HG02763 (cell line): Measurements from ENCODE around the gene GOLGA6C.
"Not testable (repeated sequence)": the region's sequence is repeated elsewhere in the genome, so short reads cannot be mapped to it uniquely, and the experiment has no call there.

Source experiments
- ATAC-seq: cut with Tn5 transposase; IDR thresholded peaks from one replicate; pipeline ENCODE4 v1.9.1; 2021; ENCODE audit warnings: mild to moderate bottlenecking, moderate library complexity; ENCODE audit not compliant: unreplicated experiment

GOLGA6C gene

DNA sequence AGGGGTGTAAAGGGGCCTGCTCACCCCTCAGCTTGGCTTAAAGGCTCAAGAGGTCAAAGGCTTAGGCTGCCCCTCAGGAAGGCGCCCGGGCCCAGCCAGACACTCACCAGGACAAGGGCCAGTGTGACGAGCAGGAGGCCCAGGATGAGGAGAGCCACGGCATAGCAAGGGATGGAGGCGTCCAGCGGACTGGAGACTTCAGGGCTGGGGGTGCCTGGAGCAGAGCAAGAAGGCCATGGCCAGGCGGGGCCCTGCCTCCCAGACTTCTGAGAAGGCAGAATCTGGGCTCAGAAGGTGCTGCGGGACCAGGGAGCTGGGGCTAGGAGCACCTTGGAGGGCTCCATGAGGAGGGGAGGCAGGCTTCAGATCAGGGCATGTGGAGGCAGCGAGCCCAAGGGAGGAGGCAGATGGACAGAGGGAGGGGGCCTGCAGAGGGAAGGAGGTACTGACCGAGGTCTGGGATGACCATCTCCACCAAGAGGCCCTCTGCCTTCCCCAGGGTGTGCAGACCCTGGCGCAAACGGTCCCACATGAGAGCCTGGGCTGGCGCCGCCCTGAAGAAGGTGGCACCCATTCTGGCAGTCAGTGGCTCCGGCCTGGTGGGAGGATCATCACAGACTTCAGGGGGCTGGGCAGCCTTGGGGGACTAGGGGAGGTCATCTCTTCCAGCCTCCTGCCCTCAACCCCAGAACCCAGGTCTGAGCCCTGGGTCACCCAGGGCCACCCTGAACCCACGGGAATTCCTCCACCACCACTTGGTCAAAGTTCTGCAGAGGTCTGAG, 32.0 kb upstream of the GOLGA6C start:
- no peak for ATAC-seq

DNA sequence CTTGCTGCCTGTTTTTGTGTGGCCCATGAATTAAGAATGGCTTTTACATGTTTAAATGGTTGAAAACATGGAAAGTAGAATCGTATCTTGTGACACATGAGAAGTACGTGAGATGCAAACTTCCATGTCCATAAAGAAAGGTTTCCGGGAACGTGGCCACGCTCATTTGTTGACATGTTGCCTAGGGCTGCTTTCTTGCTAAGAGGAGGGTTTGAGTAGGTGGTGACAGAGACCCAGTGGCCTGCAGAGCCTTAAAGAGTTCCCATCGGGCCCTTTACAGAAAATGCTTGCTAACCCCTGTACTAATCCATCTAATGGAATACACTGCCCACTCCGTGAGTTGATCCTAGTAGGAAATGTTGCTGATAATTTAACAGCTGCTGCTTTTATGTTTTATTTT, 31.0 kb upstream of the GOLGA6C start:
- not testable (repeated sequence) for ATAC-seq

DNA sequence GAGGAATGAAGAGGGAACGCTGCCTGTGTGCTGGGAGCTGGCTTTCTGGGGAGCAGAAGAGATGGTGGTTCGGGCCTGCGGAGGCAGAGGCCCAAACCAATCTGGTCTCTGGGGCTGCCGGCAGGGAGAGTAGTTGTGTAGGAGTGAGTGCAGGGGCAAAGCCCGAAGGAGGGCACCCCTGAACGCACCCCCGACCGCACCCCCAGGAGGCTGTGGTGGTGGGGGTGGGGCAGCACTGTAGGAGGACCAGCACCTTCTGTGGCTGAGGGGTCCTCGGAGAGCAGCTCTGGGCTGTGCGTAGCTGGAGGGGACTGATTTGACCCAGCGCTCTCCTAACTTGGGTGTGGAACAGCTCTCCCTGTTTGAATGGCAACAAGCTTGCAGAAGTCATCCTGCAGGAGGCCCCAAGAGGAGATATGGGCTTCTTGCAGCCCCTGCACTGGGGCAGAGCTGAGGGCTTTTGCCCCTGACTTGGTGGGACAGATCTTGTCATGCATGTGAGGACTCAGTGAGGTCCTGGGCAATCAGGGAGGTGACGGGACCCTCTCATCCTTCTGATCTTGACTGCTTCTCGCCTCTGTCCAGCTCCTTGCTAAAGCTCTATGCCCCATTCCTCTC, 30.4 kb upstream of the GOLGA6C start:
- no peak for ATAC-seq

DNA sequence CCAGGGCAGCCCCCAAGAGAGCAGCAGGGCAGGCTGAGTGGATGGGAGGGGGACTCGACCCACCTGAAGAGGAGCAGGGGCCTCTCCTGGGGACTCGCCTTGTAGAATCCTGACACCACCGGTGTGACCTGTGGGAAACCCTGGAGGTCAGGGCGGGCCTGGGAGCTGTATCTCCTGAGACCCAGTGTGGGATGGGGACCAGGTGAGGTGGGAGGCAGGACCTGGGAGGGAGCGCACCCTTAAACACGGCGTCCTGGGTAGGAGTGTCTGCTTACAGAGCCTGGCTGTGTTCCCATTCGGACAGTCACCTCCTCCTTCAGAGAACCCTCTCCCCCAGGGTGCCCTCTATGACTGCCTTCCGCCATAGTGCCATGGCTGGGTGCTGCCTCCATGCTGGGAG, 29.3 kb upstream of the GOLGA6C start:
- ATAC-seq = no peak

DNA sequence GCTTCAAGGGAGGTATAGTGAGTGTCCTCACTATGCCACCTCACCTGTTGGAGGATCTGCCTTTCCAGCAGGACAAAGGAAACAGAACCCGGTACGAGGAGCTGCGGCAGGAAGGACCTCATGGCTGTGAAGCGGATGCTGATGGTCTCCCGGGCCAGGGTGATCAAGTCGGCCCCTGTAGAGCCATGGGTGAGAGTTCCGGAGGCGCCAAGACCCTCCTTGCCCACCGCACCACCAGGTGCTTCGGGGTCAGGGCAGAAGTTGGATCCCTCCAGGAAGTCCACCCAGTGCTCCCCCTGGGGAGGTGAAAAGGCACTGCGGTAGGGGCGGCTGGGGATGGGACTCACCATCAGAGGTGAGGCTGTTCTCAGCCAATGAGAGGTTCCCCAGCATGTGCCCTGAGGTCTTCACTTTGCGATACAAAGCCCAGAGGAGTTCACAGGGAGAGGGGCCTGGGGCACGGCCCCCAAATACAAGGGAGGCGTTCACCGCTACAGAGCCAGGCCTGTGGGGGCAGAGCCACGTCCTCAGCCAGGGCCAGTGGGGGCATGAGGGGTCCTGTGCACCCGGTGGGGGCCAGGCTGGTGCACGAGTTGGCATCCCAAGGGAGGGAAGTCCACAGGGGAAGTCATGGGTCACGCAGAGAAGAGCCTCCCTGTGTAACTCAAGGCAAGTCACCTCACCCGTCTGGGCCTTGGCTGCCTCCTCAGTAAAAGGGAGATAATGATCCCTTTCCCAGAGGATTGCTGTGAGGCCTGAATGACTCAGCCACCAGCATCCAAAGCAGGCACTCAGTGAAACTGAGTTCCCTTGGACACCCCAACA, 28.7 kb upstream of the GOLGA6C start:
- no peak for ATAC-seq

DNA sequence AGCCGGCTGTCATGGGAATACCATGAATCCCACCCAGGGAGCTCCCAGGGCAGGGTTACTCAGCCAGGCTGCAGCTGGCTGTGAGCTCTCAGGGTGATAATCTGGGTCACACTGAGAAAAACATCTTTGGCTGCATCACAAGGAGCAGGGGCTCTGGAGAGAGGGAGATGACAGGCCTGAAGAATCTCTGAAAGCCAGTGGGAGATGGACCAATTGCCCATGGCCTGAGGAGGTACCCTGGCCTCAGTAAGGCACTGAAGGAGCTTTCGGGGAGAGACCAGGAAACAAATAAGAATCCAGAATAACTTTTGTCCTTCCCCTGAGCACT, 28.2 kb upstream of the GOLGA6C start:
- no peak for ATAC-seq

DNA sequence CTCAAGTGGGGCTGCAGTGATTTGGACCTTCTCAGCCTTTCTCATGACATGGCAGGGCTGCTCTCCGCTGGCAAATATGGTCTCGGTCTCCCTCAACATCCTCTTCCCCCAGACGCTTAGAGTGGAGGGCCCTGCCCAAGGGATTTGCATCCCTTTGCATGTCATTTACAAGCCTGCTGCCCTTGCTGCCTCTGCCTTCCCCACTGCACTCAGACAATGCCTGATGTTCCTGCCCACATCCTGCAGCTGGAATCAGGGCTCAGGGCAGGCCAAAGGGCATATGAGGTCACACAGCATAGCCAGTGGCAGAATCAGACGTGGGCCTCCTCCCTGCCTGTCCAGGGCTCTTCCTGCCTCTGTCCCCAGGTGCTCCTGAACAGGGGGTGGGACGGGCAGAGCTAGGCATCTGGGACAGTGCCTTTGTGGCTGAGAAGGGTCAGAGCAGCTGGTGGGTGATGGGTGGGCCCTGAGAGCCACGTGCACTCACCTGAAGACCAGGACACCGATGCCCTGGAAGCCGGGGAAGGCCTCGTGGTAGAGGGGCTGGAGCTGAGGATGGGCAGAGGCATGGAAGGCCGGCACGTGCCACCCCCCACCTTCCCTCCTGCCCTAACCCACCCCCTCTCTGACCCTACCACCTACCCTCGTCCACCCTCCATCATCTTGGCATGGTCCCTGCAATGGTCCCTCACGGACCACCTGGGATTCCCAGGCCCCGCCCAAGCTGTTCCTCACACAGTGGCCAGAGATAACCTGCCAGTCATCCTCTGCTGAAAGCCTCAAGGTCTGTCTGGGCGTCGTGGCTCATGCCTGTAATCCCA, 27.4 kb upstream of the GOLGA6C start:
- ATAC-seq = no peak

DNA sequence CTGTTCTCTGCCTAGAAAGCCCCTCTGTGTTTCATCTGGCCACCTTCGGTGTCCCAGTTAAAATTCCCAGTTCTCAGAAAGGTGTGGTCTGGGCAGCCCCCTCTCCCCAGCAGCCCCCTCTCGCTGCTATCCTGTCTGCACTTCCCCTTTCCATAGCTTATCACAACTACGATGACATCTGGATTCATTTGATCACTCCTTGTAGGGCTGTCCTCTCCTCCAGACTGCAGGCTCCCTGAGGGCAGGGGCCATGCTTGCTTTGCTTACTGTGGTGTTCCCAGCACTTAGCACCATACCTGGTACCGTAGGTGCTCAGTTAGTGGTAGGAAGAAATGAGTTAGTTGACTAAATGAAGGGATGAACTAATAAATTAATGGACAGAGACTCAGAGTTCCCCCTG, 26.3 kb upstream of the GOLGA6C start:
- no peak for ATAC-seq

DNA sequence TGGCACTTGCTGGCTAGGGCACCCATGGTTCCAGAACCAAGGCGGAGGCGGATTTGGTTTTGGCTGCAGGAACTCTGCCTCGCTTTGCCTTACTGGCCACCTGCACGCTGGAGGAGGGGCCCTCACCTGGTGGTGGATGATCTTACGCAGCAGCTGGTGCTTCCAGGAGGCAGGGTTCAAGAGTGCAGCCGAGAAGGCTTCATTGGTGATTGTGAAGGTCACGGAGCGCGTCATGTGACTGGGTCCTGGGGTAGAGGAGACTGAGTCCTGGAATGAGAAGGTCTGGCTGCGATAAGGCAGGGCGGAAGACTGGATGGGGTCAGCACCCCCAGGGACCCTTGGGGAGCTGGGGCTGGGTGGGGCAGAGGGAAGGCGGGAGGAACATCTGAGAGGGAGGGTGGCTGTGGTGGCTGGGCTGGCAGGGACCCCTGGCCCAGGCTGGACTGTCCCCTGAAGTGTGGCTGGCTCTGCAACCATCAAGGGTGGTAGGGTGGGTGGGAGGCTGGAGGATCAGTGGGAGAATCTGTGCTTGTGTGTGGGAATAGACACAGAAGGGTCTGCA, 25.8 kb upstream of the GOLGA6C start:
- ATAC-seq = no peak

DNA sequence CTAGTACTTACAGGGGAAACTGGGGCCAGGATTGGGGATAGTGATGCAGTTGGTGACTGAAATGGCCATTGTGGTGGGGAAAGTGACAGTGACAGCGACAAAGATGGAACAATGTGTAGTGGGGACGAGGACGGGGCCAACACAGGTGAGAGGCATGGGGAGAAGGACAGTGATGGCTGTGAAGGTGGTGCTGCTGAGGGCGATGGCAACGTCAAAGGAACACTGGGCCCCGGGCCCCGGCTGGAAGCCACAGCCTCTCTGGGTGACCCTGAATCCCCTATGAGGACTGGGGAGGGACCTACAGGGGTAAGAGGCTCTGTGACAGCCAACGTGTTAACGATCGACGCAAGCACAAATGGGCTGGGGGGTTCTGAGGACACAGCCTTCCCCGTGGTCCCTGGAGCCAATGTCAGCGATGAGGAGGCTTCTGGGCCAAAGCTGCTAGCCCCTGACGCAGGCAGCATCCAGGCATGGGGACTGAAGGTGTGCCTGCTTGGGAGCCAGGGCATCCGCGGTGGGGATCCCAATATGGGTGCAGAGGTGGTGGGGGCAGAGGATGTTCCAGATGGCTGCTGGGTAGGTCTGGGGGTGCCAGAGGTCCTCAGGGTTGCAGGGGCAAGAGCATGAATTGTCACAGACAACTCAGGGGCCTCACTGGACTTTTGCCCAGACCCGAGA, 25.2 kb upstream of the GOLGA6C start:
- ATAC-seq = no peak

DNA sequence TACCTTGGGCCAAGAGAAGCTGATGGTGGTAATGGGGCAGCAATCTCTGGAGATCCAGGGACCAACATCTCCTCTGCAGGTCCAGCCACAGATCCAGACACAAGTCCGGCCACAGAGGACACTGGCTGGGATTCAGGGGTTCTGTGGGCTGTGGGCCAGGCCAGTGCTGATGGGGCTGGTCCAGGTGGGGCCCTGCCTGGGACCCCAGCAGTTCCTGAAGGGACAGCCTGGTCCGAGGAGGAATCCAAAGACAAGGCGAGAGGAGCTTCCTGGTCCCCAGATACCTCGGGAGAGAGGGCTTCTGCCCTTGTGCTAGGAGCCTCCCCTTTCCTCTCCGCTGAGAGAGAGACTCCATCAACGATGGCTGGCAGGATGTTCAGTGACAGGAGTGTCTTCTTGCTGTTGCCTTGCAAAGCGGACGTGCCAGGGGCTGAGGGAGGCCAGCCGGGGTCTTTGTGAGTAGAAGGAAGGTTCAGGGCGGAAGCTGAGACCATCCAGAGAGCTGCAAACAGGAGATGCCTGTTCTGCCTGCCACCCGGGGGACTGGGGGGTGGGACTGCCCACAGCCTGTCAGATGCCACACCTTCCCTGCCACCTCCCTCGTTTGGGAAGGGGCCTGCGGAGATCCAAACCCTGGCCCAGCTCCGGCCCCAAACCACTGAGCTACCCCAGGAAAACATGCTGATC, 24.5 kb upstream of the GOLGA6C start:
- no peak for ATAC-seq

DNA sequence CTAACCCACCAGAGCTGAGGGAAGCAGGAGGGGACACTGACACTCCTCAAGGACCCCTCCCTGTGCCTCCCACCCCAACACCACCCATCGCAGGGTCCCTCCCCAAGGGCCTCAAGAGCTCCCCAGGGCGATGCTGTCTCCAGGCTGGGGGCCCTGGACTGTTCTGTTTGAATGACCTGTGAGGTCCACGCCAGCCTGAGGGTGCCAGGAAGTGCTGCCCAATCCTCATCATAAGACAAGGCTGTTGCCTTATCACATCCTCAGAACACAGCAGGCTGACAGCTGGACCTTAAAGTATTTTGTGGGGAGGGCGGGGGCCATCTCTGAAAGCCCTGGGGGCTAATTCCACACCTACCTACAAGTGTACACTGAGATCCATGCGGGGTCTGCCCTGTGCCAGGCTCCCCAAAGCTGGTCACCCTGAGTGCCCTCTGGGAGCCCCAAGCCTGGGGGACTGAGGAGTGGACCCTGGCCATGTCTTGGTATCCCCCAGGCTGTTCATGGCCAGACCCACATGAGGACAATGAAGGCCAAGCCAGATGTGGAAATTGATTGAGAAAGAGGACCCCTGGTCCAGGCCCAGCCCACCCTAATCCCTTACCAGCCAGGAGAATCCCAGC, 23.8 kb upstream of the GOLGA6C start:
- no peak for ATAC-seq

DNA sequence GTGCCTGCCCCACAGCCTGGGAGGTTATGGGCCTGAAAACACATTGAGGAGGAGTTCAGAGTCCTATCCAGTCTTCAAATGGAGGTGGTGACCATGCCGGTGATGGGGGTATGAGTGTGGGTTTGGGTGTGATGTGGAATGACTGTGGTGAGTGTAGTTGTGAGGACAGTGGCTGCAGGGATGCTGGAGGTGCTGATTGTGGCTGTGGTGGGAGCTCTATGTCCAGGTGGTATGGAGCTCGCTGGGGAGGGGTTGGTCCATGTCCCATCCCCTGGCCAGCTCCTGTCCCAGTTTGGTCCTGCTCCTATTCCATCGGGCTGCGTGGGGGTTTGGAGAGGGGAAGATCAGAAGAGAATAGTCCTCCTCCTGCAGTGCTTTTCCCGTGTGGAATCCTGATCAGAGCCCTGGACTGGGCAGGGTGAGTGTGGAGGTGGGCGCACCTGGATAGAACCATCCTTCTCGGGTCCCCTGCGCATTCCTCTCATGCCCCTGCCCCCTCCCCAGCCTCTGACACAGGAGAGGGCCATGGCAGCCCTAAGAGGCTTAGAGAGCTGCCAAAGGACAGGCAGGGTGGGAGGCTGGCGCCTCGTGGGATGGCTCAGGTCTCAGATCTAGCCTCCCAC, 23.0 kb upstream of the GOLGA6C start:
- ATAC-seq = no peak

DNA sequence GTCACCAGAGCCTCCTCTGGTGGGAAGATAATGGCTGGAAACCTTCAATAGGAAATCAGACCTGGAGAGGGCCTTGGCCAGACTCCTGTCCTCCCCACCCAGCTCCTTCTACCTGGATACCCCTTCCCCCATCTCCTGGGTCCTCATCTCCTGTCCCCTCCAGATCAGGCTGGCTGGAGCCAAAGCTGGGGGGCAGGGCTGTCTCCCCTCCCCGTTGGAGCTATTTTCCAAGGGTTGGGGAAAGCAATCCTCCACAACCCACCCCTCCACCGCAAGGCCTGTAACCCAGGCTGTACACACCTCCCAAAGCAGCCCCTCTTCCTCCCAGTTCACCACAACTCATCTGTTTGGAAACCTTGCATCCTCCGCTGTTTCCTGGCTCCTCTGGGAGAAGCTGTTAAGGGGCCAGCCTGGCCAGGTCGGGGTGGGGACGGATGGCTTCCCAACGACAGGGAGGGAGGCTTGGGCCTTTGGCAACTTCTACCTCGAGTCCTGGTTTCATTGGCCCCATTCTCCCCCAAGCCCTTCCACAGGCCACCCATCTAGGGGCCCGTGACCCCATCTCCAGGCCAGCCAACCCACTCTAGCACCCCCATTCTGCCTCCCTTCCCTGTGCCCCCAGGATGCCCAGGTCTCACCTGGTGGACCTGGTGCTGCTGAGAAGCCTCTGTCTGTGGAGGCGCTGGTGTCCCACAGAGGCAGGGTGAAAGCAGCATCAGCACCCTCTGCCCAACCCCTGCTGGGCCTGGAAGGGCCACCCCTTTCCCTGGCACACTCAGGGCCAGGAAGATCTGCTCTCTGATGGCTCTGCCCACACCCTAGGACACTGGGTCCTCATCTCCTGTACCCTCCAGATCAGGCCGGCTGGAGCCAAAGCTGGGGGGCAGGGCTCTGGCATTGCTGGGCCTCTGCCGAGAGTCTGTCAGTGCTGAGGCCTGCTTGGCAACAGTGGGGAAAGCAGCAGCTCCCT, 22.1 kb upstream of the GOLGA6C start:
- ATAC-seq = no peak

DNA sequence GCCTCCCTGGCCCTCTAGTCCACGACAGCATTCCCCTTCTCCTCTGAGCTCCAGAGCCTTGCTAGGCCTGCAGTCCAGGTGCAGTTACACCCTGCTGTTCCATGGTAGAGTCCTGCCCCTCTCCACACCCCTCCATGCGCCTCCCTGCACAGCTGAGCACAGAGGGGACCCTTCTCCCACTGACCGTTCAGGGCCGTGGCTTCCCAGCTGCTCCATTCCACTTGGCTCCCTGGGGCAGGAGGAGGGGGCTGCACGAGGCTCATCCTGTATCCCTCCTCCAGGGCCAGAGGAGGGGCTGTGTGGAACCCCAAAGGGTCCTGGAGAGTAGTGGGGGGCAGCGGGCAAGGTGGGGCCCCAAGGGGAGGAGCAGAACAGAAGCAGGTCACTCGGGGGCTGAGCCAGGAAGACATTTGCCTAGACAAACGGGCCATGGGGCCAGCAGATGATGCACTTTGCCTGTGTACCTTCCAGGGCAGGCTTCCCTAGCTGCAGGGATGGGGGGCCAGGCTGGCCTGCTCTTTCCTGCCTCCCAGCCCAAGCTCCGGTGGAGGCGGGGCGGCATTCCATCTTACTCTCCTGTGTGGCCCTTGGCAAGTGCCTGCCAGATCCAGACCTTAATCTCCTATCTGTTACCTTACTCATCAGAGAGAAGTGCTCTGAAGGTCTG, 20.7 kb upstream of the GOLGA6C start:
- ATAC-seq = no peak

DNA sequence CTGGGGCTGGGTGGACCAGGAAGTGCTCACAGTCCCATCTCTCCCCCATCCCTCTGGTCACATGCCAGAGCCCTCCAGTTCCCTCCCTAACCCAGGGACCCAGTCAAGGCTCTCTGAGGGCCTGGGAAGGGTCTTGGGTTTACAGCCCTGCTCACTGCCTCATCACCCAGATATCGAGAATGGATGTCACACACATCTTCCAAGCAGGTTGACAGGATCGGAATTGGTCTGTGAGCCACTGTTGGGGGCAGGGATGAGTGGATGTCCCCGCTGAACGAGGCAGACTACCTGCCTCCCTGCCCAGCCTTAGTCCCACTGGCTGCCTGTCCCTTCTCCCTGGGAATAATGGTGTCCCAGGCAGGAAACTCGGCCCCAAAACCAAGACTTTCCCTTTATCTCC, 20.0 kb upstream of the GOLGA6C start:
- no peak for ATAC-seq

DNA sequence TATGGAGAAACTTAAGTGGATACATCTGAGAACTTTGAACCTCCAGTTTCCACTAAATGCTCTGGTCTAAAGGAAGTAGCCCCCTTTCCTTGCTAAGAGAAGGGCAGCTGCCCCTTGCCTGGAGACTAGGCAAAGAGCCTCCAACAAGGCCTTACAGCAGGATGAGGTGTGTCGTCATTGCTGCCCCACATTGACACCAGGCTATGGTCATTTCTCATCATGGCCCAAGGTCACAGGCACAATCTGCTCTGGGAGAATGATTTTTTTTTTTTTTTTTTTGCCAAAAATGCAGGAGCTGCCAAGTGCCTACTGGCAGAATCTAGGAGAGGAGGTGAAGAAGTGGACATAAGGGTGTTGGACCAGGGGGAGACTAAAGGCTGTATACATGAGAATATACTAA, 12.4 kb upstream of the GOLGA6C start:
- ATAC-seq = not testable (repeated sequence)
